Neural progenitor cell (in vitro differentiated cells): ENCODE measurements around the gene EME2.

Experiments used
- EZH2 ChIP-seq: fragments of 200-600 bp; sonication (generic); IDR thresholded peaks from 2 replicates; pipeline ENCODE4 v1.6.1; 2017; ENCODE audit warnings: antibody characterized with exemption, mild to moderate bottlenecking, moderate library complexity
- EZH2phosphoT487 ChIP-seq: fragments of 200-600 bp; sonication (generic); IDR thresholded peaks from 2 replicates; pipeline ENCODE4 v1.6.1; 2017; ENCODE audit warnings: antibody characterized with exemption
- TF ChIP-seq, protein P1 (sequence below): fragments of 200-600 bp; sonication (generic); IDR thresholded peaks from 2 replicates; pipeline ENCODE4 v1.5.1; 2017; ENCODE audit warnings: antibody characterized with exemption, mild to moderate bottlenecking

DNA sequence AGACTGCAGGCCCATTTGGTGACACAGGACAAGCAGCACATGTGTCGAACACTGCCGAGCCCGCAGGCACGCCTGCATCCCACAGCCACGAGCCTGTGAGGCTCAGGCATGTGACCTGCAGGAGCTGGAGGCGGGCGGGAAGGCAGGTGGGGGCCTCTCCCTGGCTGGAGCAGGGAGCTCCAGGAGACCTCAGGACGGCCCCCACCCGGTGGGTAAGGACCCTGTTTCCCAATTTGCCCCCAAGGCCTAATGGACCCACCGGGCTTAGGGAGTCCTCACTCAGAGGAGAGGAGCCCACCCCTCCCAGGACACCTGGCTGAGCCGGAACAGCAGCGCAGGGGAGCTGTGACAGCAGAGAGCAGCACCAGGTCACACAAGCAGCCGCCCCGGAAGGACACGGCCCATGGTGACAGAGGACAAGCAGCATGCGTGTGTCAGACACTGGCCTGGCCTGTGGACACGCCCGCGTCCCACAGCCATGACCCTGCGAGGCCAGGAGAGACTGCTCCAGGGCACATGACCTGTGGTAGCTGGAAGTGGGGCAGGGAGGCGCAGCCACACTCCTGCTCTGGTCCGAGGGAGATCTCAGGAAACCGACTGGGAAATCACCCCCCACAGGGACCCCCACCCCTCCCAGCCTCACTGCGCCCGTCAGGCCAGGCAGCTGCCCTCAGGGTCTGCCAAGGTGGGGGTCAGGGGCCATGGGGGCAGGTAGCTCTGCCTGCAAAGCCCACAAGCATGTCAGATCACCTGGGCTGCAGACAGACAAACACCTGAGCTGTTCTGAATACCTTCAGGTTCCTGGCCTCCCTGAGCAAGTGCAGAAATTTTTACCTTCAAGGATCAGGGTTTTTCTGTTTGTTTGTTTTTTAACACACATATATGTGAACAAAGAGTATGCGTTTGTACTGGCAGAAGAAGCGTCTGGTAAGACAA lies 7.4 kb downstream of the EME2 start:
- TF ChIP-seq, protein P1, sequence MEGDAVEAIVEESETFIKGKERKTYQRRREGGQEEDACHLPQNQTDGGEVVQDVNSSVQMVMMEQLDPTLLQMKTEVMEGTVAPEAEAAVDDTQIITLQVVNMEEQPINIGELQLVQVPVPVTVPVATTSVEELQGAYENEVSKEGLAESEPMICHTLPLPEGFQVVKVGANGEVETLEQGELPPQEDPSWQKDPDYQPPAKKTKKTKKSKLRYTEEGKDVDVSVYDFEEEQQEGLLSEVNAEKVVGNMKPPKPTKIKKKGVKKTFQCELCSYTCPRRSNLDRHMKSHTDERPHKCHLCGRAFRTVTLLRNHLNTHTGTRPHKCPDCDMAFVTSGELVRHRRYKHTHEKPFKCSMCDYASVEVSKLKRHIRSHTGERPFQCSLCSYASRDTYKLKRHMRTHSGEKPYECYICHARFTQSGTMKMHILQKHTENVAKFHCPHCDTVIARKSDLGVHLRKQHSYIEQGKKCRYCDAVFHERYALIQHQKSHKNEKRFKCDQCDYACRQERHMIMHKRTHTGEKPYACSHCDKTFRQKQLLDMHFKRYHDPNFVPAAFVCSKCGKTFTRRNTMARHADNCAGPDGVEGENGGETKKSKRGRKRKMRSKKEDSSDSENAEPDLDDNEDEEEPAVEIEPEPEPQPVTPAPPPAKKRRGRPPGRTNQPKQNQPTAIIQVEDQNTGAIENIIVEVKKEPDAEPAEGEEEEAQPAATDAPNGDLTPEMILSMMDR: no peak
- no peak for TF ChIP-seq EZH2
- TF ChIP-seq EZH2phosphoT487: no peak
